GM19035 (cell line): ENCODE data around the gene POFUT1.
"Not testable (repeated sequence)": the region's sequence is repeated elsewhere in the genome, so short reads cannot be mapped to it uniquely, and the experiment has no call there.

ENCODE experiments used
- ATAC-seq: cut with Tn5 transposase; IDR thresholded peaks from one replicate; pipeline ENCODE4 v1.9.1; 2021; ENCODE audit not compliant: unreplicated experiment

Gene POFUT1

GRCh38 chr20:32271620-32272019 lies 63.9 kb downstream of the POFUT1 start:
- ATAC-seq = no peak

GRCh38 chr20:32274359-32274758 lies 66.7 kb downstream of the POFUT1 start:
- ATAC-seq = no peak

DNA sequence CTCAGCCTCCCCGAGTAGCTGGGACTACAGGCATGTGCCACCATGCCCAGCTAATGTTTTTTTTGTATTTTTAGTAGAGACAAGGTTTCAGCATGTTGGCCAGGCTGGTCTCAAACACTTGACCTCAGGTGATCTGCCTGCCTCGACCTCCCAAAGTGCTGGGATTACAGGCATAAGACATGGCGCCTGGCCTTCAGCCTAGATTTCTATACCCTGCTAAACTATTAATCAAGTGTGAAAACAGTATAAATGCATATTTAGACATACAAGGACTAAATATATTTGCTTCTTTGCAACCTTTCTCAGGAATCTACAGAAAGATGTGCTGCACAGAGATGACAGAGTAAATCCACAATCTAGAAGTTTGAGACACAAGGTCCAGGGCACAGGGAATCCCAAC lies 67.5 kb downstream of the POFUT1 start:
- not testable (repeated sequence) for ATAC-seq

DNA sequence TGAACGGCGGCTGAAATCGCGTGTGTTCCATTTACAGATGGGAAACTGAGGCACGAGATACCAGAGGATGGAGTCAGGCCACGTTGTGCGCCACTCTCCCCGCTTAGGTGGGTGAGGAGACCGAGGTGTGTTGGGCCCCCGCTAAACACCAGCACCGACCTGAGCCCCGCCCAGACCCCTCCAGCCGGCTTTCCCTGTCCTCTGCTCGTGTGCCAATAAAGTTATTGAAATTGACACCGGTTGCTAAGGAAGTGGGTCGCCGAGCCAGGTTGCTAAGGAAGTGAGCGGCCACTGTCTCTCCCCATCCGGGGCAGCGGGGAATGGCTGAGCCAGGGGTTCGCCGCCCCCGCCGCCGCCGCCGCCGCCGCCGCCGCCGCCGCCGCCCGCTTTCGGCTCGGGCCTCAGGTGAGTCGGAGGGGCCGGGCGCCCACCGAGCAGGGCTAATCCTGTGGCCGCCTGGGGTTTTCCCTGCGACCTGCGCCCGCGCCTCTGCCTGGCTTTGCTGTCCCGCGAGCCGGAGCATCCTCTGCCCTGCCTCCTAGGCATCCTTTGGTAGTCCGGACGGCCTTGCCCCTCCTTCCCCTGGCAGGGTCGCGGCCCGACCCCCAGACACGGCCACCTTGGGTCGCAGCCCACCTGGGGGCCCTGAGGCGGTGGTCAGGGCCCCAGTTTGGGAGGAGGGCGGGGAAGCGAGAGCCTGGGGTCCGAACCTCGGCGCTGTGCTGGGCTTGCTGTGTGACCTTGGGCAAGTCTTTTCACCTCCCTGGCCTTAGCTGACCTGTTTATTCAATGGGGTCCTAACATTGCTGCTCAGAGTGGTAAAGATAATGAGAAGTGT lies 69.9 kb downstream of the POFUT1 start, which contains the start of gene KIF3B:
Gene KIF3B (plus strand): TSS at position 291 of the 838 bp plus-strand sequence. CDS start 32,127 bp downstream, outside the sequence.
- peak; percentile 87 for ATAC-seq

GRCh38 chr20:32278199-32278643 lies 70.5 kb downstream of the POFUT1 start:
- peak; percentile 62 for ATAC-seq

DNA sequence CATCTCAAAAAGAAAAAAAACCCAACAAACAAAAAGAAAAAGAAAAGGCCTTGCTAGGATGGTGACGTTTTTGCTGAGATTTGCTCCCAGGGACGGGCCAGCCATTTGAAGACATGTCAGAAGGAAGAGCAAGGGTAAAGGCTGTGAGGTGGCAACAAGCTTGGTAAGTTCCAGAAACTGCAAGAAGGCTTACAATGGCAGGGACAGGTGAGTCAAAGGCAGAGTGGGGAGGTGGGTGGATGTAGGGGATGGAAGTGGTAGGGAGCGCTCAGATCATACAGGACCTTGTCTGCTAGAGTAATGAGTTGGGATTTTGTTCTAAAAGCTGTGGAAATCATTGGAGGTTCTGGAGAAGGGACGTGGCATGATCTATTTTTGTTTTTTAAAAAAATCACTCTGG lies 74.0 kb downstream of the POFUT1 start:
- no peak for ATAC-seq

- ATAC-seq = no peak
These were observed 74.8 kb downstream of the POFUT1 start for GRCh38 chr20:32282461-32282860.

DNA sequence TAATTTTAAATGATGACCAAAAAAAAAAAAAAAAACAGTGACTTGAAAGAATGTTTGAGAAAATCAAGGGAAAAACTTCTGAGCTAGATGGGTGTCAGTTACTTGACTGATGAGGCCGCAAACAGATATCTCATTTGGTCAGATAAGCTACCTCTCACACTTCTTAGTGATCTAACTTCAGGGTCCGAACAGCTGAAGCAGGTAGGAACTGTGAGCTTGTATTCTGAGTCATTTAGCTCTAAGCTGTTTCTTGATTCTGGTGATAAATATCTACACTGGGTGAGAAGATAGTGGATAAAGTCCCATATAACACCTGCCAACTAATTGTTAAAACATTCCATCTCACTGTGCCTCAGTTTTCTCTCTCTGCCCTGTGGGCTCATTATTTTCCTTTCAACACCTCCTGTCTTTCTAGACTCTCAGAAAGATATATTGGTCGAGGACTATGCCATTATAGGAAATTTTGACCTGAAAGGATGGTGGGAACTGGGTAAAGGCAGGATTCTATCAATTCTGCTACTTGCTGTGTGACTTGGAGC lies 77.5 kb downstream of the POFUT1 start:
- ATAC-seq = no peak

GRCh38 chr20:32285621-32286371 lies 78.1 kb downstream of the POFUT1 start:
- ATAC-seq = peak; percentile 58

DNA sequence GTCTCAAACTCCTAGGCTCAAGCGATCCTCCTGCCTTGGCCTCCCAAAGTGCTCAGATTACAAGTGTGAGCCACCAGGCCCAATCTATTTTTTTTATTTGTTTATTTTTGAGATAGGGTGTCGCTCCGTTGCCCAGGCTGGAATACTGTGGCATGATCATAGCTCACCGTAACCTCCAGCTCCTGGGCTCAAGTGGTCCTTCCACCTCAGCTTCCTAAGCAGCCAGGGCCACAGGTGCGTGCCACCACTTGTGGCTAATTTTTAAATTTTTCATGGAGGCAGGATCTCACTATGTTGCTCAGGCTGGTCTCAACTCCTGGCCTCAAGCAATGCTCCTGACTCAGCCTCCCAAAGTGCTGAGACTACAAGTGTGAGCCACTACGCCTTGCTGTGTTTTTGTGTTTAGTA lies 79.6 kb downstream of the POFUT1 start:
- no peak for ATAC-seq
